ENCODE results near the gene GATB. TPM values are rescaled to one million over a fixed set of nuclear protein-coding genes. Genes with fewer than 3 reads are reported as not detected.

Gene GATB
- total RNA-seq, 1 donor: 15.5 TPM

DNA sequence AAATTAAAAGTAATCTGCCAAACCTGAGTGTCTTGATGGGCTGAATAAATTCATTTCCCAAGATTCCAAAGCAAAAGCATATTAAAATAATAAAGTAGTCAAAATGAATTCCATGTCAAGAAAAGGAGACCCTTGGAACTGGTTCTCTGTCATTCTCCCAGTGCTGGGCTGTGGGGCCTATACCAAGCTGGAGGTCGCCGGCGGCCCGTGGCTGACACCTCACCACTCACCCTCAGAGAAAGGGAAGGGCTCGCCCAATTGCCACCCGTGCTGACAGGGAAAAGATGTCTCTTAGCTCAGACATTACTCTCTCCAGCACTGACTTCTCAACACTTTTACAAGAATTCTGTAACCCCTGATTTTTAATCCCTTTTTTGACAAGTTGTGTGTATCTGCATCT, 51.7 kb downstream of the GATB start:
- TF ChIP-seq, protein P1, sequence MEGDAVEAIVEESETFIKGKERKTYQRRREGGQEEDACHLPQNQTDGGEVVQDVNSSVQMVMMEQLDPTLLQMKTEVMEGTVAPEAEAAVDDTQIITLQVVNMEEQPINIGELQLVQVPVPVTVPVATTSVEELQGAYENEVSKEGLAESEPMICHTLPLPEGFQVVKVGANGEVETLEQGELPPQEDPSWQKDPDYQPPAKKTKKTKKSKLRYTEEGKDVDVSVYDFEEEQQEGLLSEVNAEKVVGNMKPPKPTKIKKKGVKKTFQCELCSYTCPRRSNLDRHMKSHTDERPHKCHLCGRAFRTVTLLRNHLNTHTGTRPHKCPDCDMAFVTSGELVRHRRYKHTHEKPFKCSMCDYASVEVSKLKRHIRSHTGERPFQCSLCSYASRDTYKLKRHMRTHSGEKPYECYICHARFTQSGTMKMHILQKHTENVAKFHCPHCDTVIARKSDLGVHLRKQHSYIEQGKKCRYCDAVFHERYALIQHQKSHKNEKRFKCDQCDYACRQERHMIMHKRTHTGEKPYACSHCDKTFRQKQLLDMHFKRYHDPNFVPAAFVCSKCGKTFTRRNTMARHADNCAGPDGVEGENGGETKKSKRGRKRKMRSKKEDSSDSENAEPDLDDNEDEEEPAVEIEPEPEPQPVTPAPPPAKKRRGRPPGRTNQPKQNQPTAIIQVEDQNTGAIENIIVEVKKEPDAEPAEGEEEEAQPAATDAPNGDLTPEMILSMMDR (IDR thresholded peaks at IDR 0.05; ENCODE audit: insufficient read depth, low read depth, low read length): no peak
- H3K4me3 ChIP-seq (ENCODE audit: low read depth, low read length): no peak overlapping the region
- no peak for DNase-seq (ENCODE audit: low read depth)

- no peak for DNase-seq (ENCODE audit: low read depth)
- TF ChIP-seq, protein P1 (IDR thresholded peaks at IDR 0.05; ENCODE audit: insufficient read depth, low read depth, low read length): no peak
- H3K4me3 ChIP-seq (ENCODE audit: low read depth, low read length): no peak overlapping the region
Observed at GRCh38 chr4:151708100-151708499, 52.7 kb downstream of the GATB start.

DNA sequence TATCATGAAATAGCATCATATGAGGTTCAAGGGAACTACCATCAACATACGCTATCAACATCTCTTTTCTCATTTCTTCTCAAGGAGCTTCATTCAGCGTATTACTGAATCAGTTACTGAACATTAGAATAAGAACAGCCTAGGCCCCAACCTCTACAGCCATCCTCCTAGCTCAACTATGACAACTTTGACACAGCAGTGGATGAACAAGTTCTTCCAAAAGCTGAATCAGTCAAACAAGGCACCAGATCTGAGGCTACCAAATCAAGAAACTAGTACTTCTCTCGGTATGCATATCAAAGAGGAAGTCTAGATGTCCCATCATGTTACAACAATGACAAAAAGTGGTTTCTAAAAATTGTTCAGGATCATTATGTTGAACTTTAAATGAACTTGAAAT, 57.4 kb downstream of the GATB start:
- H3K4me3 ChIP-seq (ENCODE audit: low read depth, low read length): no peak overlapping the region
- TF ChIP-seq, protein P1 (IDR thresholded peaks at IDR 0.05; ENCODE audit: insufficient read depth, low read depth, low read length): no peak
- no peak for DNase-seq (ENCODE audit: low read depth)

- DNase-seq (ENCODE audit: low read depth): no peak
- H3K4me3 ChIP-seq (ENCODE audit: low read depth, low read length): no peak overlapping the region
- TF ChIP-seq, protein P1 (IDR thresholded peaks at IDR 0.05; ENCODE audit: insufficient read depth, low read depth, low read length): no peak
Observed at GRCh38 chr4:151702256-151702655, 58.6 kb downstream of the GATB start.

GRCh38 chr4:151700566-151701316, 60.1 kb downstream of the GATB start:
- no peak overlapping the region for H3K4me3 ChIP-seq (ENCODE audit: low read depth, low read length)
- no peak for DNase-seq (ENCODE audit: low read depth)
- TF ChIP-seq, protein P1 (IDR thresholded peaks at IDR 0.05; ENCODE audit: insufficient read depth, low read depth, low read length): no peak

DNA sequence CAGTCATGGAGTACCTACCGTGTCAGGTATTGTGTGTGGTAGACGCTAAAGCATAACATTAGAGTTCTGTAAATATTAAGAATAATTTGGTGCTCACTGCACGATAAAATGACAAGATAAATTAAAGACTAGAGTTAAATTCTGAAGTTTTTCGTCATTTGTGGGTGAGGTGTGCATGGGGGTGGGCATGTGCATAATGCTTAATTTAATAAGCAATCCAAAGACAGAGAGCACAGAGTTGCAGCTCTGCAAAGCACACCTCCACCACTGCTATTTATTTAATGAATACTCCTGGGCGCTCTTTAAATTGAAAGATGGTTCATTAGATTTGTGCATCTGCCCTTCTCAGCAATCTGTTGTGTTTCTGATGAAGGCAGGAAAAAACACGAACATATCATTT, 62.6 kb downstream of the GATB start:
- no peak overlapping the region for H3K4me3 ChIP-seq (ENCODE audit: low read depth, low read length)
- no peak for DNase-seq (ENCODE audit: low read depth)
- TF ChIP-seq, protein P1 (IDR thresholded peaks at IDR 0.05; ENCODE audit: insufficient read depth, low read depth, low read length): no peak
